SIG-M5 treated with dmso at 0.1 percent for 504 hours (cell line): ENCODE results near the gene PLEKHO2.

Experiments used
- DNase-seq: peaks from one replicate; lab custom pipeline; 2025; ENCODE audit not compliant: unreplicated experiment; lab: John Stamatoyannopoulos, UW

Gene PLEKHO2

DNA sequence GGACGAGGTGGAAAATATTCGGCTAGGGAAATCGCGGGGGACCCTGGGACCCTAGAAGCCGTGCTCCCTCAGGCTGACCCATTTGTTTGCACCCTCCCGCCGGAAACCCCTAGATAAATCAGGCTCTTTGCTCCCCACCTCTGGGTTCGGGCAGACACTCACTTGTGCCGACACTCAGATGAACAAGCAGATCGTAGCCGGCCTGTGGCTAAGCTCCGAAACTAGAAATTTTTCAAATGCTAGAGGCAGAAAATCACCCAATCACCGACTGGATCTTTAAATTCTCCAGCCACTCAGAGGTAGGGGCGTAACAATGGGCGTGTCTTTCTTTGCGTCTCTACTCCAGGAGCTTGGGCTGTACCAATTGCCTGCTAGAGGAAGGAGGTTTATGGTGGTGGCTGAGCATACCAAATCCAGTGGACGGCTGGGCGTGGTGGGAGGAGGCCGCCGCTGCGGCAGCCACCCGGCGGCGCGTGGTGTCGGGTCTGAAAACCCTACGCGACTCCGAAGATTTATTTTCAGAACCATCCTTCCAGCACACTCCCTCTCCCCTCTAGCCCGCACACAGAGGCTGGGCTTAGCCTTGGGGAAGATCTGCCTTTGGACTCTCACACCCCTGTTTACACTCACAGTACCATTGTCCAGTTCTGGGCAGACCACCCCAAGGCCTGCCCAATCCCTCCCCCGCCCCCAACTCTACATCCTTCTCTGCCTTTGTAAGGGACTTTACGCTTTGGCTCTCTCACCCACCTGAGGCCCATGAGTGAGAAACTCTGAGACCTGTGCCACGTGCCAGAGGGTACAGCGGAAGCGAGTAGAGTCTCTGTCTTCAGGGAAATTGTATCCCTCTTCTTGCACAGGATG lies 16.1 kb upstream of the PLEKHO2 start, which contains the start of gene PIF1:
TSS of gene PIF1 (minus strand) at position 217 of the 864 bp plus-strand sequence. CDS start 1,312 bp downstream, outside the sequence.
- DNase-seq = peak; percentile 99

DNA sequence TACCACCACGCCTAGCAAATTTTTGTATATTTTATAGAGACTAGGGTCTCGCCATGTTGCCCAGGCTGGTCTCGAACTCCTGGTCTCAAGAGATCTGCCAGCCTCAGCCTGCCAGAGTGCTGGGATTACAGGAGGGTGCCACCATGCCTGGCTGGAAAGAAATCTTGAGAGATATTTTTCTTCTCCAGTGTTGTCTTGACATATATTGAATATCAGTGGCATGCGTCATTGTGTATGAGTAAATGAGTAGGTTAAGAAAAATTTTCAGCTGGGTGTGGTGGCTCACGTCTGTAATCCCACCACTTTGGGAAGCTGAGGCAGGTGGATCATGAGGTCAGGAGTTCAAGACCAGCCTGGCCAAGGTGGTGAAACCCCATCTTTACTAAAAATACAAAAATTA lies 12.7 kb upstream of the PLEKHO2 start:
- no peak for DNase-seq

DNA sequence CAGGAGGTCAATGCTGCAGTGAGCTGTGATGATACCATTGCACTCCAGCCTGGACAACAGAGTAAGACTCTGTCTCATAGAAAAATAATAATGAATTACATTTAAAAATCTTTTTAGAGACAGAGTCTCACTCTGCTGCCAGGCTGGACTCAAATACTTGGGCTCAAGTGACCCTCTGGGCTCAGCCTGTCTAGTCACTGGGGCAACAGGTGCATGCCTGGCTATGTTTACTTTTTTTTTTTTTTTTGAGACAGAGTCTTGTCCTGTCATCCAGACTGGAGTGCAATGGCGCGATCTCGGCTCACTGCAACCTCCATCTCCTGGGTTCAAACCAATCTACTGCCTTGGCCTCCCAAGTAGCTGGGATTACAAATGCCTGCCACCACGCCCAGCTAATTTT lies 8.0 kb upstream of the PLEKHO2 start:
- DNase-seq = no peak

DNA sequence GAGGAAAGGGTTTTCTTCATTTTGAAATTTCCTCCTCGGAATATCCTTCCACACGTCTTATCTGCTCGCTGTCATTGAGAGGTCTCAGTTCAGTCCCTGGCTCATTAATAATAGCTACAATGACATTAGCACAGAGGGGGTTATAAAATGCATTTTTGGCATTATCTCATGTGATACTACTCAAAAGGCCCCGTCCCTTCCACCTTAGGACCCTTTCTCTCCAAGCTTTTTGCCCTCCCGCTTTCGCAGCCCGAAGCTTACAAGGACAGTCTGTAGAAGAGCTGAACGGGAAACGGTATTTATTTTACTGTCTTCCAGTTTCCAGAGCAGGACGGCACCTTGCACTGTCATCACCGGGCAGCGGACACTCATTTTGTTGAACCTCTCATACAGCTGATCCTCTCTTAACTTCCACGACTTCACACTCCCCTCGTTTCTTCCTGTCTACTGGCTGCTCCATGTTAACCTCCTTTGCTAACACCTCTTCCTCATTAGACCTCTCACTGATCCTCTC lies 5.6 kb upstream of the PLEKHO2 start:
- no peak for DNase-seq

DNA sequence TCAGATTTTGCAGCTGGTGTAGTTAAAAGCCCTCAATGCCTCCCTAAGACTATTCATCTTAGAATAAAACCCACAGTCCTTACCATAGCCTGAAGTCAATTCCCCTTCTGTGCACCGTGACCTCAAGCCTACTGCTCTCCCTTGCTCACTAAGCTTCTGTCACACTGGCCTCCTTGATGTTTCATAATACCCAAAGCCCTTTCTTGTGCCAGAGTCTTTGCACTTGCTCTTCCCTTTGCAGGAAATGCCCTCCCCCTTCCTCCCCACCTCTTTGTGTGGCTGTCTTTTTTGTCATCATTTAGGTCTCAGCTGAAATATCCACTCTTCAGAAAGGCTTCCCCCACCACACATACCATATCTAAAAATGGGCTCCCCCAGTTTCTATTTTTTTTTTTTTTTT lies 4.2 kb upstream of the PLEKHO2 start:
- peak; percentile 95 for DNase-seq

DNA sequence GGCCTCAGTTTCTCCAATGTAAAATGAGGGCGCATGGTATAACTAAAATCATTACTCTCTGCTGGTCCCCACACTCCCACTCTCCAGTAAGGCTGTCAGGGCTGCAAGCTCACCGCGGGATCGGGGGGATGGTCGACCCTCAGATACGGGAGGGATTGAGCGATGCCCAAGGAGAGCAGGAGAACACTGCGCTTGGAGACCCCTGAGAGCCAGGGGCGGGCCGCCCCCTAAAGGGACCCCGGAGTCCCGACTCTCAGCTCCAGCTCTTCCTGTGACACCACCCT lies 713 bp upstream of the PLEKHO2 start:
- DNase-seq = no peak

DNA sequence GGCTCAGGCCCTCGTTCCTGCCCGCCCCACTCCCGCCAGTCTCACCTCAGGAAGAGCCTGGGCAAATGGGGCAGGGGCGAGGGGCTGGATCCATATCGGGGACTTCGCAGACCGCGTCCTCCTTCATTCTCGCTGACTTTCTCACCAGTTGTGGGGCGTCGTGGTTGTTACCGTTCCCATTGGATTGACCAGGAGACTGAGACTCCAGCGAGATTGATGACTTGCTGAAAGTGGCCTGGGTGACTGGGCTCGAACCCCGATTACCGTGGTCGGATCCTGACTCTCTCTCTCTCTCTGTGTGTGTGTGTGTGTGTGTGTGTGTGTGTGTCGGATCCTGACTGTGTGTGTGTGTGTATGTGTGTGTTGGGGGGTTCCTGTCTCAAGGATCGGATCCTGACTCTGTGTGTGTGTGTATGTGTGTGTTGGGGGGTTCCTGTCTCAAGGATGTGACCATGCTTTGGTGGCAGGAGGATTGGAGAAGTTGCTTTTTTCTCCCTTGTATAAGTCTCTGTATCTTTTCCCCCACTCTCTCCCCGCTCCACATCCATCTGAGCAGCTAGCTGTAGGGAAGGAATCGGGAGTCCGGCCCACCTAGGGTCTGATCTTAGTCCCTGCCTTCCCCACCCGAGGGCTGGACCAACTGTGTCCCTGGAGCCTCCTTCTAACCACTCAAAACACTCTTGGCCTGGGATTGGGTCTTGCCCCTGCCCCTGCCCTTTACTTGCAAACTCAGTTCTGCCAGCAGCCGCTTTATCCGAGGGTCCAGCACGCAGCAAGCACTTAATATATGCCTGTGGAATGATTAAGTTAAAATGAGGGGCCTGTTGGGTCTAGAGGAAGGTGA lies 603 bp downstream of the PLEKHO2 start:
- DNase-seq = peak; percentile 37

DNA sequence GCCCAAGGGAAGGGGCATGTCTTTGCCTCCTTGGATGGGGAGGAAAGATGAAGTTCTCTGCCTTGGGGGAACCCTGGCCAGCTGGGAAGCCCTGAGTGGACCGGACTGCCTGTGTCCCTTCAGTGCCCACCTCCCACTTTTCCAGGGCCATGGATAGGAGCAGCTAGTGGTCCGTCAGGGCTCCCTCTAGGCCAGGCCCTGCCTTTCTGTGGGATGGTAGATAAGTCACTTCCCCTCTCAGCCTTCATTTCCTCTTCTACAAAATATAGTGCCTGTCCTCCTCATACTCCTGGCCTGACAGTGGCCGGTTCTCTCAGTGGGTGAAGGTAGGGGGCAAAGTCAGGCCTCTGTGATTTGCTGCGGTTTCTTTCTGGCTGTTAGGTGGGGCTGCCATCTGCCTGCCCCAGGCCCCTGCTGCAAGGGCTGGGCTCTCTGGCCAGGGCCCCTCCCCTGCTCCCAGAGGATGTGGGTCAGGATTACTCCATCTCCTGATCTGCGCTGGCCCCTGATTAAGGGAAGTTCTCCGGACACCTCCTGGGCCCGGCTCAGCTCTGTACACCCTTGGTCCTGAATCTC lies 1.4 kb downstream of the PLEKHO2 start:
- DNase-seq = peak; percentile 85

DNA sequence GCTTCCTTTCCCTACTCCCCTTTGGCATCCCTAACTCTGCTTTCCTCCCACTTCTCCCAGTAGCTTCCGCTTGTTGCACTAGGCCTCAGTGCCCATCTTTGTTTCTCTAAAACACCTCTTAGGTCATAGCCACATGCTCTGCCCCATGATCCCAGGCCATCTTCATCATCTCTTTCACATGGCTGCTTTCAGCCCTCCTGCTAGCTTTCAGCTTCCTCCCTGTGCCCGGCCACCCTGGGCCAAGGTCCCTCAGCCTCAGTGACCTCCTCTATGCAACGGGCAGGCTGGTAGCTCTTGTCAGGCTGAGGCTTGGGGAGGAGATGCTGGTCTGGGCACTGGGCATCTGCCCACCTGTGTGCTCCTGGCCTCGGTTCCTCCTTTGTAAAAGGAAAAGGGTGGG lies 2.3 kb downstream of the PLEKHO2 start:
- no peak for DNase-seq

DNA sequence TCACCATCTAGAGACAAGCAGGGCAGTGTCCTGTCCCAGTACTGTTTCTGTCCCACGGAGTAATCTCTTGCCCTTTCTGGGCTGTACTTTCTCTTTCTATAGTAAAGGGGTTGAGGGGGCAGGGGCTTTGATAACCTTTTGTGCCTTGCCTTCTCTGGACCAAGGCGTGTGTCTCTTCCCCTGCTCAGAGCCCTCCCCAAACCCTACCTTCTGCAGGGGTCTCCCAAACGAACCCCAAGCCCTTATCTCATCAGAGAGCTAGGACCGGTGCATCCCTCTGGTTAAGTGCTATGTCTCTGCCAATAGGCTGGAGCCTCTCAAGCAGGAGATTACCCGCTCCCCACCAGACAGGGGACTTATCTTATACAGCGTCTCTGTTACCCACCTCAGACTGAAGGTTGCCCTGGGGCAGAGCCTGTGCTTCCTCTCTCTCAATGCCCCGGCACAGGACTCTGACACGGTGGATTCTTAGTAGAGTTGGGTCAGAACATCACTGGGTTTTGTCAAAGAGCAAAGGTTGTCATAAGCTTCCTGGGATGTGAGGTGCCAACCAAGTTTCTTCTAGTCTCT lies 2.9 kb downstream of the PLEKHO2 start:
- DNase-seq = no peak

DNA sequence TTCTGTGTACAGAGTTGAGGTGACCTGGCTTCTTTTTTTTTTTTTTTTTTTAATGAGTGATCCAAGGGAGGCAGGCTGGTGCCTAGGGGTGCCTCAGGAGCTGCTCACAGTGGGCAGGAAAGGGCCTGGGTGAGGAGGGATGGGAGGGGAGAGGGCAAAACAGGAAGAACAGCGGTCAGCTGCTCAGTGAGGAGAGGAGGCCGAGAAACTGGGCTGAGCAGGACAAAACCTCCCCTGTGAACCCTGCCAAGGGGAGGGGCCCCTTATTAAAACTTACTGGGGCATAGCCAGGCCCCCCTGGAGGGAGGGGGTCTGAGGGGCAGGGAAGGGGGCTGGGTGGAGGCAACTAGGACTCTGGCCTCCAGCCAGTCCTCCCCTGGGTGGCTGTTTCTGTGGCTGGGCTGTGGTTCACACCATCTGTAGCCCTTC lies 3.5 kb downstream of the PLEKHO2 start:
- no peak for DNase-seq

DNA sequence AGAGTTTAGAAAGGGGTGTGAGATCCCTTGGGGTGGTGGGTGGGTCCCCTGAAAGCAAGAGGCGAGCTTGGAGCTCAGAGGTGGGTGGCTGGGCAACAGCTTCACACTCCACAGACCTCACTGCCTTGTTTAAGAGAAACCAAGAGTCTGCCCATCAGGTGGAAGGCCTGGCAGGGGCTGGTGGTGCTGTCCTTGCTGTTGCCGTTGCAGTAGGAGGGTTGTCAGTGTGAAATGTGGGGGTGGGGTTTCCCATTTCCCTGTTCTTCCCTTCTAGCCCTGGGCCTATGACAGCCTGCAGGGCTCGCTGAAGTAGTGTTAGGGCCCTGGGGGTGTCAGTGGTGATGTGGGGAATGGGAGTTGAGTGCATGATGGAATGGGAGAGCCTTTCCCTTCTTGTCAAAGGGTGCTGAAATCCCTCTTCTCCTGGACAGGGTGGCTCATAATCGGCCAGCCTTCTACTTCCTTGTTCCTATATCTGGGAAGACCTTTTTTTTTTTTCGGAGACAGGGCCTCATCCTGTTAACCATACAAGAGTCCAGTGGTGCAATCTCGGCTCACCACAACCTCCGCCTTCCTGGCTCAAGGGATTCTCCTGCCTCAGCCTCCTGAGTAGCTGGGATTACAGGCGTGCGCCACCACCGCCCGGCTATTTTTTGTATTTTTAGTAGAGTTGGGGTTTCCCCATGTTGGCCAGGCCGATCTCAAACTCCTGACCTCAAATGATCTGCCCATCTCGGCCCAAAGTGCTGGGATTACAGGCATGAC lies 4.3 kb downstream of the PLEKHO2 start:
- no peak for DNase-seq

DNA sequence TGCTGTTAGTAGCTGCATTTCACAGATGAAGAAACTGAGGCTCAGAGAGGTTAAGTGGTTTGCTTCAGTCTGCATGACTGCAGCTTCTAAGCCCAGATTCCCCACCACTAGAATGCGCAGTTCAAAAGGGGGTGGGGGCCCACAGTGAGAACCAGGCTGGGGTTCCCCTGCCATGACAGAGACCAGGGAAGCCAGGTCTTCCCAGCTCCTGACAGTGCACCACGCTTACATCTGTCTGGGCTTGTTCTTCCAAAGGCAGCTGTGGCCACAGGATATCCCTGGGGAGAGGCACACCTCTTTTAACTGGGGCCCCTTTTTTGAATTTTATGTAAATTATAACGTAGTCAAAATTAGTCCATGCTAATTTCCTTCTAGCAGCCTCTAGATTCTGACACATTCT lies 5.3 kb downstream of the PLEKHO2 start:
- DNase-seq = no peak

DNA sequence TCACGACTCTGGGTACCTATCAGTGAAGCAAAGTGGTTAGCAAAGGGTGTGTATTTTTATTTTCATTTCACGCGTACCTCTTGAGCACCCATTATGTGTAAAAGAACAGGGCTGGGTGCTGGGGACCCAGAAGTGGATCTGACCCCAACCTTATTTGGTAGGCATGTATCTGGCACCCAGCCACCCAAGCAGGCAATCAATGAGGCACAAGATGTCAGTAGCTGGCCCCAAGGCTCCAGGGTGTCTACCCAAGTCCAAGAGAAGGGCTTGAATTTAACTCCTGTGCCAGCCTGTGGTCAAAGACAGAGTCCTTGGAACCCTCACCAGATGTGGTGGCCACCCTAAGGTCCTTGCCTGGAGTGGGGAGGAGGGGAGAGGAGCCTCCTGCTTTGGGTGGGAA lies 5.7 kb downstream of the PLEKHO2 start:
- DNase-seq = no peak

DNA sequence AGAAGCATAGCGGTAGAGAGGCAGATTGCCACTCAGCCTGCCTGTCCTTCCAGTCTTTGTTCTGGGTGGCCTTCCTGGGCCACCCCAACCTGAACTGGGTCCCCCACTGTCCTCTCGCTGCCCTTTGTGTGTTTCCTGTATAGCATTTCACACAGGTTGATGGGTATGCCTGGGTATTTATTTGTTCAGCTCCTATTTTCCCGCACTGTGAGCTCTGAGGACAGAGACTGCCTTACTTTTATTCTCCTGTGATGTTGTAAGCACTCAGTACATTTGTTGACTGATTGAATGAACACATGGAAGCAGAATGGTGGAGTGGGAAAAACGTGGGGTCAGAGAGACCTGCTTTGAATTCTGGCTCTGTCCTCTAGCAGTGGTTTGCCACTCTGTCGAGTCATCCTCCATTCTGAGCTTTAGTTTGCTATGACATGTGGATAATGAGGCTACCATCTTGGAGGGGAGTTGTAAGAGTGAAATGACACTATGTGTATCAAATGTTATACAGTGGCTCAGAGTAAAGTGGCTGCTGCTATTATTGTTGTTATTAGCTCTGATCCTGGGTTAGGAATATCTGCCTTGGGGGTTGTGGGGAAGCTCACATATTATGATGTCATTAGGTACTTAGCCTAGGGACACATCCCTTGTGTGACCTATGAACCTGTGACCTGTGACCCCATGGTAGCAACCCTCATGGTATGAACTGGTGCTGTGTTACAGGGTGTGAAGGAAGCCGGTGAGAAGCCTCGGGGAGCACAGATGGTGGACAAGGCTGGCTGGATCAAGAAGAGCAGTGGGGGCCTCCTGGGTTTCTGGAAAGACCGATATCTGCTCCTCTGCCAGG lies 6.4 kb downstream of the PLEKHO2 start:
- no peak for DNase-seq

DNA sequence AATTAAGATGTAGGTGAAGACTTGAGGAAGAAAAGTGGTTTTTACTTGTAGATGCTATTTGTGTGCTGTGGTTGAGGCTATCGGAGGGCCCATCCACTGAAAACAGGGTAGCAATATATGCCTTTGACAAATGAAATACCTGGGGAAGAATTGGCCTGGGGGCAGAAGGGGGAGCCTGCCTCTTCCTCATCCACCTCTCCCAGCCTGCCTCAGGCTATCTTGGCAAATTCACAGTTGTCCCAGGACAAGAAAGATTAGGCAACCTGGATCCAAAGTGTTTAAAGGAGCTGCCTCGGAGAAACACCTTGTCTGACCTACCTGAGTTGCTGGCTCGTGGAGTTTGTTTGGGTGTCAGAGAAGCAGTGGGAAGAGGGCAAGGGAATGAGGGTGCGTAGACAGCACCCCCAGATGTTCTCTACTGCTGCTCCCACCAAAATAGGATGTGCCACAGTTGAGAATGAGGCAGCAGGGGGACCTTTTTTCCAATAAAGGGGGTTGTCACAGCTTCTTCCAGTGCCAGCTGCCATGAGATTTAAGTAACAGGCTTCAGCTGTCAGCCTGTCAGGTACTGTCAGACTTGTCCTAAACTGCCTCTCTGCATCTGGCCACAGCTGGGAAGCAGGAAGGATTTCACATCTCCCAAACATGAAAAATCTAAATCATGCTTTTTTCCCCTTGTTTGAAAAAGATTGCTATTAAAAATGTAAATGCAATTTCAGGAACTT lies 9.2 kb downstream of the PLEKHO2 start:
- DNase-seq = no peak

DNA sequence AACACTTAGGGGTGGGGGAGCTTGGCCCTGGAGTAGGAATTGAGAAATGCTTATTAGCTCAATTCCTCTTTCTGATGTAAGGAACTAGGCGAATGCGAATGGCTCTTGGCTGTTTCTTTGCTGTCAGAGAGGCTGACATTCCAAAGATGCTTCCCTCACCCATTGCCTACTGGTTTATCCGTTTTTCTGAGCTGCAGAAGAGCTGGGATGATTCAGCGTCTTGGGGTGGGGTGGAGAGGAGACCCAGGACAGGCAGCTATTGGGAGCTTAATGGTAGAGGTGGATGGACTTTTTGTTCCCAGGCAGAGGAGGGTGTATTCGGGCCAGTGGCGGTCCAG lies 9.8 kb downstream of the PLEKHO2 start:
- DNase-seq = peak; percentile 65

DNA sequence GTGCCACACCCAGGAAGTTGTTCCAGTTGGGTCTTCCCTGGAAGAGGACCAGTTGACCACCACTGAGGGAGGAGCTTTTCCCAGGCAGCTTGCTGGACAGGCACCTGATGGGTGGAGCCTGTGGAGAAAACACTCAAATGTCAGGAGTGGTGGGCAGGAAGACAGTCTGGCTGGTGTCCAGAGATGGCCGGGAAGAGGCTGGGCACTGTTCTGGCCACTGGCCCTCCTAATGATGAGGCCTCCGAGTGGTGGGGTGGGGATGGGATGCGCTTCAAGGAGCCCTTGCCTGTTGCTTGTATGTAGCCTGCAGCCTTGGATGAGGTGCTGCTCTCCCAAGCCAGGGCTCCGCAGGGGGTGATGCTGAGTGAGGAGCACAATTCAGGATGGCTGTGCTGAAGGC lies 12.3 kb downstream of the PLEKHO2 start:
- DNase-seq = no peak

DNA sequence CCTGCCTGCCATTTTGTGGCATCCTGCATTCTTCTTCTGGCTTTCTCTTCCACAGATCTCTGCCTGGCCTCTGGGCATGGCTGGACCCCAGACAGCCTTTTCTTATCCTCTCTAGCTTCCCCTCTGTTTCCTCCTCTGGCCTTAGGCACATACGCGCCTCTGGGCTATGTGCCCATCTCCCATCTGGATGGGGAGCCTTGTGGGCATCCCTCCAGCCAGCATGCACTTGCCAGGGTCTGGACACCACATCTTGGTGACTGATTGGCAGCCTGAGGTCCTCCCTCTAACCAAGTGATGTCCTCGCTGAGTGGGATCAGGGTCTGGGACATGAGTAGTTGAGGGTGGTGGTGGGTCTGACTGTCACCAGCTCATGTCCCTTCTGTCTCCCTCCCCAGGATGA lies 12.8 kb downstream of the PLEKHO2 start:
- DNase-seq = no peak
